Right atrium auricular region (tissue), 2 donors: Measurements from ENCODE around the gene LRIG3. TPM values are rescaled to one million over a fixed set of nuclear protein-coding genes. Genes with fewer than 3 reads are reported as not detected.

Experiments used
- DNase-seq: peaks from one replicate; pipeline ENCODE4 v3.0.0-alpha.2; 2019; ENCODE audit warnings: low spot score
- H3K27ac ChIP-seq, 2 donors: fragments of 200-600 bp; sonication (generic); 1 replicate in 1 of 2; 2 replicates in 1 of 2; pipeline ENCODE4 v1.5.1; 2016 to 2019
- H3K27me3 ChIP-seq, 2 donors: fragments of 200-600 bp; sonication (generic); one replicate each; pipeline versions ENCODE4 v1.5.1 to v1.6.0; 2017 to 2019
- H3K36me3 ChIP-seq: fragments of 200-600 bp; sonication (generic); one replicate; pipeline ENCODE4 v1.5.1; 2016
- H3K4me1 ChIP-seq, 2 donors: fragments of 200-600 bp; sonication (generic); one replicate each; pipeline versions ENCODE4 v1.5.1 to v1.6.0; 2017 to 2019
- H3K4me3 ChIP-seq, 2 donors: fragments of 200-600 bp; sonication (generic); 1 replicate in 1 of 2; 2 replicates in 1 of 2; pipeline ENCODE4 v1.5.1; 2017 to 2019; ENCODE audit warnings: mild to moderate bottlenecking in 1 of 2, moderate library complexity in 1 of 2
- H3K9me3 ChIP-seq, 2 donors: fragments of 200-600 bp; sonication (generic); one replicate each; pipeline ENCODE4 v1.5.1; 2019
- CTCF ChIP-seq, 2 donors: fragments of 200-600 bp; sonication (generic); IDR thresholded peaks; one replicate each; pipeline ENCODE4 v1.5.1; 2019; ENCODE audit warnings: antibody characterized with exemption in 2 of 2
- total RNA-seq, 2 donors: library from RNA; depleted of rRNA; stranded (reverse); fragments of >200 nt; gene quantifications; one replicate each; pipeline ENCODE4 v1.1.0, GENCODE V29; 2016

The LRIG3 gene
- total RNA-seq, 2 donors from 2014 or later = 7.3 to 14.6 TPM

DNA sequence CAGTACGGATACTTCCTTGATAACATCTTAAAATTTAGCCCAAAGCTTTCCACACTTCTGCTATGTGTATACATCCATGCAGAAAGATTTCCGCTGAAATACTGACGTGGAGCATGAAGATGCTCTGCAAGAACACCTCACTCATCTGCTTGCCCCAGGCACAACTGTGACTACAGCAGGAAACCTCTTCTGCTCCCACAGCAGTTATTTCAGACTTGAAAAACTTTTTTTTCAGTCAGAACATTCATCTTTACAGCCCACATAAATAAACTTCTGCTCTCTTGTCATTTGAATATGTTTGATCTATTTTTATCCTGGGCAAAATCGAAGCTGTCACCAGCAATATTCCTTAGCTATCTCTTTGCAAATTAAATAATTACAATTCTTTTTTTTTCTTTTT is 6.8 kb upstream of the LRIG3 start:
- Histone ChIP-seq H3K9me3 (no peaks in the 10 kb centered on the region), H3K27me3 (no peaks in the 10 kb centered on the region), H3K4me1 (peaks cover 0 to 9% of the 10 kb centered on the region in 2 donors), H3K4me3 (no peak overlapping the region), H3K27ac (no peak overlapping the region), H3K36me3 (no peaks in the 10 kb centered on the region)
- TF ChIP-seq CTCF (IDR thresholded peaks at IDR 0.05) = no peak
- DNase-seq = no peak

GRCh38 chr12:58926586-58926985 is 6.3 kb upstream of the LRIG3 start:
- no peak for DNase-seq
- Histone ChIP-seq H3K27me3 (no peaks in the 10 kb centered on the region), H3K4me1 (peaks cover 0 to 9% of the 10 kb centered on the region in 2 donors), H3K4me3 (no peak overlapping the region), H3K9me3 (no peaks in the 10 kb centered on the region), H3K27ac (no peak overlapping the region), H3K36me3 (no peaks in the 10 kb centered on the region)
- TF ChIP-seq CTCF (IDR thresholded peaks at IDR 0.05) = no peak

- no peak overlapping the region for H3K4me3 ChIP-seq
- no peaks in the 10 kb centered on the region for H3K36me3 ChIP-seq
- H3K27me3 ChIP-seq = no peaks in the 10 kb centered on the region
- no peak for DNase-seq
- TF ChIP-seq CTCF (IDR thresholded peaks at IDR 0.05) = no peak
- H3K9me3 ChIP-seq = no peaks in the 10 kb centered on the region
- peaks cover 0 to 14% of the 10 kb centered on the region in 2 donors for H3K4me1 ChIP-seq
- no peak overlapping the region for H3K27ac ChIP-seq
These were observed 5.4 kb upstream of the LRIG3 start for GRCh38 chr12:58925751-58926150.

DNA sequence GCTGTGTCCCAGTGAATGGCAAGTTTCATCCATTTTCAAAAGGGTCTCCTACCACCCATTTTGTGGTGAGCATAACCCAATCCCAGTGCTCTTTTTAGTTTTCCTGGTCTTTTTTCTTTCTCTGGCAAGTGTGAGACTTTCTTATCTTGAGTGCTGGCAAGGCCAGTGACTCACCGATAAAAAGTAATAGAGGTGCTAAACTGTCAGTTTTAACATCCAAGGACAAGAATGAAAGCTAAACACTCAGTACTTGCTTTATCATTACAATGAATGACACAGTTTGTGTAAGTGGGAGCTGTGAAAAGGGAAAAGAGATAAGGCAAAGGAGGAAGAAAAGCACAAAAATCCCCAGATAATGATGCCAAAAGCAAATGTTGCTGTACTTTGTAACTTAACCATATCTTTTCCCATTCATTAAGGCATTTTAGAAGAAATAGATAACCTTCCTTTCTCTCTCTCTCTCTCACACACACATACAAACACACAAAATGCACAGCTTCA is 4.9 kb upstream of the LRIG3 start:
- Histone ChIP-seq H3K27me3 (no peaks in the 10 kb centered on the region), H3K9me3 (no peaks in the 10 kb centered on the region), H3K4me1 (peaks cover 0 to 16% of the 10 kb centered on the region in 2 donors), H3K27ac (no peak overlapping the region), H3K36me3 (no peaks in the 10 kb centered on the region), H3K4me3 (no peak overlapping the region)
- TF ChIP-seq CTCF (IDR thresholded peaks at IDR 0.05) = no peak
- DNase-seq = no peak

- H3K4me3 ChIP-seq = no peak overlapping the region
- no peaks in the 10 kb centered on the region for H3K36me3 ChIP-seq
- TF ChIP-seq CTCF (IDR thresholded peaks at IDR 0.05) = no peak
- DNase-seq = no peak
- no peaks in the 10 kb centered on the region for H3K27me3 ChIP-seq
- H3K9me3 ChIP-seq = no peaks in the 10 kb centered on the region
- peaks cover 0 to 16% of the 10 kb centered on the region in 2 donors for H3K4me1 ChIP-seq
- H3K27ac ChIP-seq = no peak overlapping the region
These were observed 4.3 kb upstream of the LRIG3 start for GRCh38 chr12:58924652-58925051.

DNA sequence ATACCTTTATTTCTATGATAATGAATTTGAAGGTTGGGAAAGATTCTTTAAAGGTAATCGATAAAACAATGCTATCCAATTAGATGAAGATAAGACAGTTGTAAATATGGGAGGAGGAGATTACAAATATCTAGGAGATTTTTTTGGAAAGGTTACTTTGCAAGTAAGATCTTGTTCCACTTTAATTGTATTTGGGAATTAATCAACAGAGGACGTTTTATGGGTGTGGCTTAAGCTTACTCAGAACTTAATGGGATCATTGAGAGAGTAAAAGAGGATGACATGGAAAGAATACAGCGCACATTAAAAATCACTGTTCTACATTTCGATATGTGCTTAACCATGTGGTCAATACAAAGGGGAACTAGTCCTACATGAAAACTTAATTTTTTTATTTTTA is 3.5 kb upstream of the LRIG3 start:
- Histone ChIP-seq H3K27me3 (no peaks in the 10 kb centered on the region), H3K4me1 (peaks cover 0 to 16% of the 10 kb centered on the region in 2 donors), H3K36me3 (no peaks in the 10 kb centered on the region), H3K9me3 (no peaks in the 10 kb centered on the region), H3K4me3 (no peak overlapping the region), H3K27ac (no peak overlapping the region)
- TF ChIP-seq CTCF (IDR thresholded peaks at IDR 0.05) = no peak
- DNase-seq = no peak
